GM12872 (cell line): ENCODE measurements around the gene CASKIN1.

ENCODE experiments used
- CTCF ChIP-seq: IDR thresholded peaks from 3 replicates; pipeline ENCODE4 v1.5.1; 2011; ENCODE audit warnings: low read depth, mild to moderate bottlenecking, low read length, moderate library complexity; ENCODE audit not compliant: insufficient read depth

The CASKIN1 gene

DNA sequence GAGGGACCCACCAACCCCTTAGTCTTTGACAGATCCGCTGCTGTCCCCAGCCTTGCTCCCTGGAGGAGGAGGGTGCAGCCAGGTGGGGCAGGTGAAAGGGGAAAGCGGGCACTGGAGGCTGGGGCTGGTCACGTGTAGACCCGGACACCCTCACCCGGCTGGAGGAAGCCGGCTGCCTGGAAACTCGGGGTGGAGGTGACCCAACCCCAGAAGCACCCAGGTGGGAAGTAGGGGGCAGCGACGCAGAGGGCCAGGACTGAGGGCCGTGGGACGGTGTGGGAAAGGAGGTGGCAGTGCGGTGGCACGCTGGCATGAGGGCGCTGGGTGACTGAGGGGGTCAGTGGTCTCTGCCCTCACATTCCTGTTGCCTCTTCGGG lies 38.2 kb downstream of the CASKIN1 start:
- TF ChIP-seq CTCF, result no peak

DNA sequence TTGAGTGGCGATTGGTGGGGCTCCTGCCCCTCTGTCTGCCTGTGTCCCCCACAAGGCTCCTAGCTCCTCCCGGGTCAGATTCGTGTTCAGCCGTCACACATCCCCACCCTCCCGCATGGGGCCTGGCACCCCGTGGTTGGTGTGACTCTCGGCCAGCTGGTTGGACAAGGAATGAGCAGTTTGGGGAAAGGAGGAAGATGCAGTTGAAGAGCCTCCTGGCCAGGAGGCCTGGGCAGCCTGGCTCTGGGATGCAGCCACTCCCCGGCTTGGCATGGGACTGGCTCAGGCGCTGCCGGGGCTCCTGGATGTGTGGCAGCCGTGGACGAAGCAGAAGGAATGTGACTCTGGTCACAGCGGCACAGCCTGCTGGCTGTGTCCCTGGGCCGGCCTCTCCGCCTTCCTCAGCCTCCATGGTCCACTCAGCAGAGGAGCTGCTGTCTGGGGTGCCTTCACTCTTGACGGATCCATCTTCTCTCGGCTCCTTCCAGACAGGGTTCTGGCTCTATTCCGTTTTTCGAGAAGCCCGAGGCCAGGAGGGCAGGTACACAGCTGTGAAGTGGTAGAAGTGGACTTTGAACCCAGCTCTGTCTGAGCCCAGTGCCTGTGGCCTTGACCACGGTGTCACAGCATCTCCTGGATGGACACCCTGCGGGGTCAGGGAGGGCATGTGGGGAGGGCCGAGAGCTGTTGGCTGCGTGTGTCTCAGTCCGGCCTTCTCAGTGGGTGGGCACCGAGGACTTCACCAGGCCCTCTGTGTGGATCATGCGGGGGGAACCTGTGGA lies 38.7 kb downstream of the CASKIN1 start:
- TF ChIP-seq CTCF, result no peak

- no peak for TF ChIP-seq CTCF
These were observed 39.6 kb downstream of the CASKIN1 start for GRCh38 chr16:2156849-2157224.

DNA sequence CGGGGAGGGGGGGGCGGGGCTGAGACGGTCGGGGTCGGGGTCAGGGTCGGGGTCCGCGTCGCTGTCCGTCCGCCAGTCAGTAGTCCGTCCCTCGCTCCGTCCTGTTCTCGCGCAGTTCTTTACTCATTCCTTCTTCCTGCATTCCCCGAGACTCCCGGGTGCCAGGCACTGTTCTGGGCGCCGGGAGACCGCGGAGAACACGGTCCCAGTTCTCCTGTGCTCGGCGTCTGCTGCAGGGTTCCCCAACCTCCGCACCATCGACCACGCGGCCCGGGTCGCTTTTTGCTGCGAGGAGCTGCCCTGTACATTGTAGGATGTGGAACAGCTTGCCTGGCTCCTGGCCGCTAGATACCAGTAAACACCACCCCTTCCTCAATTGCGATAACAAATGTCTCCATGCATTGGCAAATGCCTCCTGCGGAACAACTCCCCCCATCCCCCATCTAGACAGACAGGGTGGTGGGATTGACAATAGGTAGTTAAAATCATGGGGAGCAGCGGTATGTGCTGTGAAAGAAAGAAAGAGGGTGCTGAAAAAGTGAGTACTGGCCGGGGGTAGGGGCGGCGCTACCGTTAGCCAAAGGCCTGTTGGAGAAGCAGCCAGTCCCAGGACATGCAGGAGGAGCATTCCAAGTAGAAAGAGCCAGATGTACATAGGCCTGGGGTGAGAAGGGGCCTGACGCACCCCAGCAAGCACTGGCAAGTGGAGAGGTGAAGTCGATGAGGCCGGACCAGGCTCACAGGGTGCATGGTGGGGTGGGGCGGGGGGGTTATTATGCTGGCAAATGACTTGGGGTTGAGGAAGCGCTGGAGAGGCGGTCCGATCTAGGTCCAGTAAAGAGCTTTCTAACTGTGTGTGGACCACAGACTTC lies 40.2 kb downstream of the CASKIN1 start:
- TF ChIP-seq CTCF, result no peak

- no peak for TF ChIP-seq CTCF
These were observed 41.1 kb downstream of the CASKIN1 start, which contains the start of gene TRAF7 for GRCh38 chr16:2155091-2155950. Gene TRAF7 (plus strand): TSS chr16:2155782. CDS start chr16:2163921, 8,139 bp downstream.

GRCh38 chr16:2154533-2155090 lies 41.8 kb downstream of the CASKIN1 start:
- no peak for TF ChIP-seq CTCF
